HG03135 (cell line): Measurements from ENCODE around the gene PPP2R2C.

Experiments used
- ATAC-seq: cut with Tn5 transposase; IDR thresholded peaks from one replicate; pipeline ENCODE4 v1.9.1; 2021; ENCODE audit warnings: mild to moderate bottlenecking, moderate library complexity; ENCODE audit not compliant: unreplicated experiment

PPP2R2C gene

DNA sequence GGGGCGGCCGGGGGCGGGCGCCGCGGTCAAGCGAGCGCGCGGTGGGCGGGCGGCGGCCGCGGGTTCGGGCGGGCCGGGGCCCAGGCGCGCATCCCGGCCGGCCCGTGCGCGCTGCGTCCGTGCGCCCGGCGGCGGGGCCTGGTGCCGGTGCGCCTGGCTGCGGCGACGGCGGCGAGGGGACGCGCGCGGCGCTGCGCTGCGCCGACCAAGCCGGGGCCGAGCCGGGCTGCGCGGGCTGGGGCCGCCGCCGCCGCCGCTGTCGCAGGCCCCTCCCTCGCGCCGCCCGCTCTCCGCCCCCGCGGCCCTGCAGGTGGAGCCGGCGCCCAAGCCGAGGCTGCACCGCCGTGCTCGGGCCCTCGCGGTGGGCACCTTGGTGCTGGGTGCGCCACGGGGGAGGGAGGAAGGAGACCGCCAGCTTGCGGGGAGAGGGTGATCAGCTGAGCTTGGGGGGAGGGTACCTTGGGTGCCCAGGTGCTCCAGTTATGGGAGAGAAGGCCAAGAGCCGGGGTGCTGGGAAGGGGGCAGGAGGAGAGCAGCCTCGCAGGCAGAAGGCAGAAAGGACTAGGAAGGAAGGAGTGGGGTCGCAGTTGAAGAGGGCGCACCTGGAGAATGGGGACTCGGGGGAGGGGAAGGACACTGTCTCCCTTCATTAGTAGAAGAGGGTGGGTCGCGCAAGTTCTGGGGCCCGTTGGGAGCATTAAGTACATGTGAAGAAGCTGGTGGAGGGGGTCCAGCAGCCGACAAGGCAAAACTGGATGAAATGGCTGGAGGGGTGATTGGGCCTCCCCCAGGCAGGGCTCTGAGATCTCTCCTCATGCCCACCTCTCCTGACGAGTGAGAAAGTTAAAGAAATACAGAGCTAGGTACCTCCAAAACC is at the start of gene PPP2R2C:
PPP2R2C (minus strand) TSS at position 228 of the 877 bp plus-strand sequence. CDS start 385 bp downstream, outside the sequence.
- ATAC-seq = no peak

DNA sequence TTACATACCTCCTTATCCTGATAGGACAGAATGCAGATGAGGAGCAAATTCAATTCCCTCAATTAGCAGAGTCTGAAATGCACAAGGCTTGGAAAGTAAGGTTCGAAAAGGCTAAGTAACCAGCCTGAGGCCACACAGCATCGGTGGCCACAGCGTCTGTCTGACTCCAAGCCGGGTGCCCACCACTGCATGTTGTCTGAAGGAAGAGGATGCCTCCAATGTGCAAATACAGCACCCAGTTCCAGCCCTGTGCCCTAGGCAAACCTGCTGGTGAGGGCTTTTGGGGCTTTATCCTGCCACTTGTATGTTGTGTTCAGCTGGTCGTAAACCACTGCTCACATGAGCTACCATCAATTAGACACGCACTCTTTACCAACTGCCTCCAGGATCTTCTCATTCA is 48.6 kb upstream of the PPP2R2C start:
- no peak for ATAC-seq

DNA sequence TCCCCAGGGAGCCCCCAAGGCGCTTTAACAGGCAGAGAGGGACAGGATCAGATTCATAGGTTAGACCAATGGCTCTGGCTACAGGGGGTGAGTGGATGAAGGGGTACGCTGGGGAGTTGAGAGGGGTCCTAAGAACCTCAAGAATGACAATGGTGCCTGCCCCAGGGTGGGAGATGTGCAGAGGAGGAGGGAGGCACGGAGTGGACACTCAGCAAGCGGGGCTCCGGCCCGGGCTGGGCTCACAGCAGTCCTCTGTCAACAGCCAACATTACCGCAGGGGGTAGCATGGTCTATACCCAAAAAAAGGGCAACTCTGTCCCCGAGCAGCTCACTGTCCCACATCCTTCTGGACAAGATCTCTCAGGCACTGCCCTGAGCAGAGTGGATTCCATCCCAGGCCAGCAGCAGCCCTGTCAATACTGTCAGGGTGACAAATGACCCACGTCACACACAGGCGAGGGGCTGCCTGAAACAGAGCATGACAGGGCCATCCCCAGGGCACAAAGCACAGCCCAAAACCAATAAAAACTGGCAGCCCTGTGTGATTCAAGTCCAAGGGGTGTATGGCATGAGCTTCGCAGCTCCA is 47.7 kb upstream of the PPP2R2C start:
- ATAC-seq = no peak

DNA sequence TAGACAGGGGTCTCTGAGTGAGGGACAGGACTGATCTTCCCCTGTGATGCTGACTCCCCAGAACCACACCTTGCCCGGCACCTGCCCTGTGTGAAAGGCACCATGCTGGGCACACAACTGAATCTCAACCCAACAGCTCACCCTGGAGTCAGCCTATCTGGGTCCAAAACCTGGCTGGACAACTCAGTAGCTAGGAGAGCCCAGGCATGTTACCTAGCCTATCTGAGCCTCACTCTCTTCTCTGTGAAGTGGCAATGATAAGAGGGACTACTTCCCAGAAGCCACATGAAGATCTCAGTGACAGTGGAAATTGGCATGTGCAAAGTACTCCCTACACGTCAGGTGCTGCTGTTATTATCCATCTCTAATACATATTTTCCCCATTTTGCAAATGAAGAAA is 44.8 kb upstream of the PPP2R2C start:
- ATAC-seq = no peak

DNA sequence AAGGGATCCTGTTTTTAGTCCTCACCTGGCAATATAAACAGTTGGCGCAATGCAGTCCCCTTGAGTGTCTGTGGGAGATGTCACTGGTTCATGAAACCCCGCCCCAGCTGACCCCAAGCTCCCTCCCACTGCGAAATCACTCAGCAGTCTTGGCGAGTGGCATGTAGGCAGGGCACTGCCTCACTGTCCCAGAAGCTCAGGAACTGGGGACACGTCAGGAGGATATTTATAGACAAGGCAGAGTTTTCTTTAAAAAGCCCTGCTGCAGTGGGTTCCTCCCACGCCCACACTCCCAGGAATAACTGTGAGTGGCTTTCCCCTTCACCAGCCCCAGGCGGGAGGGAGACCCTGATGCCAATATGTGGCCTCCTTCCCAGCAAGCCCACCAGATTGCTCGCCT is 44.3 kb upstream of the PPP2R2C start:
- no peak for ATAC-seq

DNA sequence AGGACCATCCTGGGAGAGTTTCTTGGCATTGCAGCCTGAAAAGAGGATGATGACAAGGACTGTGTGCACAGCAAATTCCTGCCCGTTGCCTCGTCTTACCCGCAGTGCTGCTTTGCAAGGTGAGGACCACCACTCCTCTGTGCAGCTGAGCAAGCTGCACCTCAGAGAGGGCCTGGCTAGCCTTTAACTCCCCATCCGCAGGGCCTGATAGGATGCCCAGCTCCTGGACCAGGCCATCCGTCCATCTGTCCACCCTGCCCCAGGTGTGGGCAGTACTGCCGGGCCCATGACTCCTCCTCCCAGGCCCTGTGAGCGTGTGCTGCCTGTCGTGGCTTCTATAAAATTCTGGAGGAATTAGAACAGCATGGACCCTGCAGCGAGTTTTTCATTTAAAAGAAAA is 43.9 kb upstream of the PPP2R2C start:
- no peak for ATAC-seq

DNA sequence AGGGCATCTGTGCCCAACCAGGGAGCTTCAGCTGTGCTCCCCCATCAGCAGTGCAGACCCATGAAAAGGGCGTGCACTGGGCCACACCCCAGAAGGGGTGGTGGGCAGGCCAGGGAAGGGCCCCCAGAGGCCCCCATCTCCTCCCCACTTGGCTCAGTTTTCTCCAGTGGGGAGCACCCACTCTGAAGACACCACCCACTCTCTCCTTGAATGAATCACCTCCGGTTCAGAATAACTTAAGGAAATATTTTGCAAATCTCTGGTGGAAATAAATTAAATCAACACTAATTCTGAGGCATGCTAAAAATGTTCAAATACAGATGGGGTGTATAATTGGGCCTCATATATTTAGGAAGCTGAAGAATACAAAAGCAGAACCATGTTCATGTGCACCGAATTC is 41.3 kb upstream of the PPP2R2C start:
- no peak for ATAC-seq

DNA sequence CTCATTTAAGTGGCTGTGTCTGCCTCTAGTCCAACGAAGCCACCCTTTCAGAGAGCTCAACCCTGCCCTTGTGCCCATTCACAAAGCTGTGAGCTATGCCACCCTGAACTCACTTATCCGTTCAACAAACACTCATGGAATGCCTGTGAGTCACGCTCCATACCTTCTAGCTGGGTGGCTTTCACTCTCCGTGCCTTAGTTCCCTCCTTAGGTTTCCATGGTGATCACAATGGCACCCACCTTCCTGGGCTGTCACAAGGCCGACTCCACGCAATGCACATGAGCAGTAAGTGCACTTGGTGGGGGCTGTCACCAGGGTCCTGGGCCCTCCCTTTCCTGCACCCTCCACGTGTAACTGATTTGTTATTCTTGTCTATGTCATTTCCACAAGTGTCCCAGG is 37.2 kb upstream of the PPP2R2C start:
- no peak for ATAC-seq

DNA sequence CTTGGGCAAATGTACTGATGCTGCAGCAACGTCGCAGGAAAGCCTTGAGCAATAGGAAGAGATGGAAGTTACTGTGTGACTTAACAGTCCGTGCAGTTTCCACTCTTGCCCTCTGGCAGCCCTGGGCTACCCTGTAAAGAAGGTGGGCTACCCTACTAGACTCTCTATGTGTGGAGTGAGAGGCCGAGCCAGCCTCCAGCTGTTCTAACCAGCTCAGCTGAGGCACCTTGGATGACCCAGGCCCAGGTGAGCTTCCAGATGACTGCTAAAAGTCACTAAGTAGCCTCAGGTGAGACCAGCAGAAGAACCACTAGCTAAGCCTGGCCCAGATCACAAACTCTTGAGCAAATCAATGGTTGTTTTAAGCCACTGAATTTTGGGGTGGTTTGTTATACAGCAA is 34.9 kb upstream of the PPP2R2C start:
- no peak for ATAC-seq

DNA sequence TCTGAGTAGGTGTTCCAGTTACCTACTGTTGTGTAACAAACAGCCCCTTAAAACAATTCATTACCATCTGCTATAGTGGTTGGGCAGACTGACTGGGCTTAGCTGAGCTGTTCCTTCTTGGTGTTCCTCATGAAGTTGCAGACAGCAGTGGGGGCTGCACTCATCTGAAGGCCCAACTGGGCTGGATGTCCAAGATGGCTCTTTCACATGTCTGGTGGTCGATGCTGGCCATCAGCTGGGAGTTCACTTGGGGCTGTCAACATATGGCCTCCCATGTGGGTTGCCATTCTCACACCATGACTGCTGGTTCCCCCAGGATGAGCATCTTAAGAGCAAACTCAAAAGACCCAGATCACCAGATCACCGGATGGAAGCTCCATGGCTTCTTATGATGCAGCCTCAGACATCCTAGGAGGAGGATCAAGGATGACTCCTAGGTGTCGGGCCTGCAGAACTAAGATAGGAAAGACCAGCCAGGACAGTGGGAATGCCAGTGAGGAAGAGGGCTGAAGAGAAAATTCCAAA is 34.3 kb upstream of the PPP2R2C start:
- ATAC-seq = no peak

DNA sequence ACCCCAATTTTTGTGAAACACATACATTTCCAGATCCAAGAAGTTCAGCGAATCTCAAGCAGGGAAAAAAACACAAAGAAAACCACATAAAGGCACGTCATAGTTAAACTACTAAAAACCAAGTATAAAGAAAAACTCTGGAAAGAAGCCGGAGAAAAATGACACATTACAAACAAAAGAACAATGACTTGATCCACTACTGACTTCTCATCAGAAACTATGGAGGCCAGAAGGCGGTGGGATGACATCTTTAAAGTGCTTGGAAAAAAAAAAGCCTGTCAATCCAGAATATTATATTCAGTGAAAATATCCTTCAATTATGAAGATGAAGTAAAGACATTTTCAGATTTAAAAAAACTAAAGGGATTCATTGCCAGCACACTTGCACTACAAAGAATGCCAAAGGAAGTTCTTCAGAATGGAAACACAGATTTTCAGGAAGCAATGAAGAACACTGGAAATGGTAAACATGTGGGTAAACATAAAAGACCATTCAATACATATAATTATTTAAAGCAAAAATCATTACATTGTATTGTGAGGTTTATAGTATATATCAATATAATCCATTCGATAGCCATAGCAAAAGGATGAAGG is 32.6 kb upstream of the PPP2R2C start:
- ATAC-seq = no peak

DNA sequence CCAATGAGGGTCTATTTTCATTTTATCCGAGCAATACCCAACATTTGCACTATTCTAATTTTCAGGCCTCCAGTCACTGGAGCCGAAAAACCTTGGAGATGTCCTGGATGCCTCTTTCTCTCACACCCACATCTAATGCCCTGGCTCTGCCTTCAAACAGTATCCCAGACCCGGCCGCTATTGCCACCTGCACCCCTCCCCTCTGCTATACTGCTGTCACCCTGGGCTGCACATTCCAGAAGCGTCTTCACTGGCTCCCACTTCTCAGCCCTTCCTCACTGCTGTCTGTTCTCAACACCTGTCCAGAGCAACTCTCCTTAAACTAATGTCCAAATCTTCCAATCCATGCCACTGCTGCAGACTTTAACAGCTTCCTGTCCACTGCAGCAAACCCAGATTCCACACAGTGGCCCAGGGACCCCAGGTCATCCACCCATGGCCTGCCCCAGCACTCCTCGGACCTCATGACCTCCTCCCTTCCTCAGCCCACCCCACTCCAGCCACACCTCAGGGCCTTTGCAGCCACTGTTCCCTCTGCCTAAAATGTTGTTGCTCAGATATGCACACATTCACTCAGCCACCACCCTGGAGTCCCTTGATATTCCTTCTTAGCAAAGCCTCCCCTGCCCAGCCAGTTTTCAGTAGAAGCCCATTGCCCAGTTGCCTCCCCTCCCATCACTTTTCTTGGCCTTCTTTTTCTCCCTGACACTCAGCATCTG is 30.5 kb upstream of the PPP2R2C start:
- no peak for ATAC-seq

DNA sequence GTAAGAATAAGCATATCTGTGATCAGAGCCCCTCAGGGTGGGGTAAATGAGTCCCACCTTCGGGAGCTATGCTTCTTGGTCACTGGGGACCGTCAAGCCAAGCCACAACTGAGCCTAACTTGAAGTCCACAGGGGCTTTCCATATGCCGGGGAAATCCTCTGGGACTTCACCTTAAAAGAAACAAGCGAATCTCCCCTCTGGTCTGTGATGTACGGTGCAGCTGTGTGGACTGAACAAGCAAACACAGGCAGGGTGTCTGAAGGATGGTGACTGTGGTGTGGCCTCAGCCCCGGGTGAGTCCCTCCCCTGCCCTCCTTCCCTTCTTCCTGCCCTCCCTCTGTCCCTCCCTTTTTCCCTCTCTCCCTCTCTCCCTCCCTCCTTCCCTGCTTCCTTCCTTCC is 29.7 kb upstream of the PPP2R2C start:
- no peak for ATAC-seq

DNA sequence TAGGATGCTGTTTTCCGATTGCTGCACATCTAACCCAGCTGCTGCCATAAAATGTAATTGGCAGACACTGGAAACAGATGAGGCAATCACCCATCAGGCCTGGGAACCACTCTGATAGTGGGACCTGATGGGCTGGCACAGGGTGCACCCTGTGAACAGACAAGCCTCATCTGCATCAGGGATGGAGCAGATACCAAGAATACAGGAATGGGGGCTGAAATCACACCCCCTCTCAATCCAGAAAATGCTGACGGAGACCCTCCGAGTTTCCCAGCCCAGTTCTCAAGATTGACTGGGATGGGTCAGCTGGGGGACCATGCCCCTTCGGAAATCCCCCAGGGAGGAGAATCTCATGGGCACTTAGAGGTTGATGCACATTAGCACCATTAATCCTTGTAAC is 28.8 kb upstream of the PPP2R2C start:
- ATAC-seq = no peak

DNA sequence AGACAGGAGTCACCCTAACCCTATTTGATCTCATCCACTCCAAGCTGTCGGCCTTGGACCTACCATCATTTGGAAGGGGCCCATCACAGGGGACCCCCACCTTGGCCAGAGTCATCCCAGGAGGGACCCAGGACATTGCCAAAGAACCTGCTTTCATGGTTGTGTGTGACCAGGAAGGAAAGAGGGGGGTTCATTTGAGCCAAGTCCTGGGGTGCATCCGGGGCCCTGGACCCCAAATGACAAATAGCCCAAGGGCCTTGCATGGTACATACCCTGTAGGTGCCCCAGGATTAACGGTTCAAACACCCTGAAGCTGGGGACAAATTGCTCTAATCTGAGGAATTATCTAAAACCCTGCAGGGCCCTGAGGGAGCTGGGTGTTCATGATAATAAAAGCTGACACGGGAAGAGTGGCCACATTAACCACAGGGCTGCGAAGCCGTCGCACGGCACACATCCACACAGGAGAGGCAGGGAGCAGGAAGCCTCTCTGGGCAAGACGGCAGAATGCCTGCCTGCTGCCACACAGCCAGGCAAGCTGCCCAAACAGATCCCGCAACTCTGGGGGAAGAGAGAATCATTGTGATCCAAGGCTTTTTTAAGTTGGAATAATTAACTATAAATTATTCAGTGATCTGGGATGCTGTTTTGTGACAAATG is 28.2 kb upstream of the PPP2R2C start:
- no peak for ATAC-seq

DNA sequence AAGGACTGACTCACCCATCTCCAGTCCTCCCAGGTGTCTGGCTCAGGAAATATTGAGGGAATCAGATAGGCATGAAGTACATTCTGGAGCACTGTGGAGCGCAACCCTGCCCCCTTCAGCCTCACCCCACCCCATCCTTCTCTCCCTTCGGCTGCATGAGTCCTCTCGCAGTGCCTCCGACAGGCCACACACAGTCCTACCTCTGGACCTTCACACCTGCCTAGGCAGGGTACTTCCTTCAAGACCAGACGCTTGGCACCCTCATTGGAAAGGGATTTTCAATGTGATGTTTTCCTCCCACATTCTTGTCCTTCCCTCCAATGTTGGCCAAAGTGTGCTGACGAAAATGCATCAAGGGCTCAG is 26.8 kb upstream of the PPP2R2C start:
- no peak for ATAC-seq

DNA sequence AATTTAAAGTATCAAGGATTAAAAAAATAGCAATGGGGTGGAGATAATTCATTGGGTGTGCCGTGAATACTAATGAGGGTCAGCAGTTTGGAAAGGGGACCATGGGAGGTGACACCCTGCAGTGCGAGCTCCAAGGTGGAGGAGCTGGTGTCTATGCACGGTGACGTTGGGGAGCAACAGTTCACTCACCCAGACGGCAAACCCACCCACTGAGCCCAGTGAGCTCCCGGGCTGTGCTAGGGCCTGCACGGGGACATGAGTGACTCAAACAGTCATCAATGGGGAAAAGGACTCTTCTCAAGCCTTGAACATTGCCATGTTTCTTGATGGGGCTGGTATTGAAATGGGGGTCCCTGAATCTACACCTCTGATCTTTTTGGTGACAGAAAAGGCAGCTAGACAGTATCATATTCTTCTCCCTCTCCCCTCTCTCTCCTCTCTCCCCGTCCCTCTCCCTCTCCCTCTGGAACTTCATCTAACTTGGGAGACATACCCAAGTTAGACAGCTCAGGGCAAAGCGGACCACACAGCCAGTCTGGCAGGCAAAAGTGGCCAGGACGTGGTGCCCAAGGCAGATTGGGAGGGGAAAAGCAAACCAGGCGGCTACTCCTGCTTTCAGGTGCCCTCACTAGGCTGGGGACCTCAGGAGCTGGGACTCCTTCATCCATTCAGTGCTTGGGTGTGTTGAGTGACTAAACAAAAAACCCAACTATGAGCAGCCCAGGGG is 26.3 kb upstream of the PPP2R2C start:
- no peak for ATAC-seq

DNA sequence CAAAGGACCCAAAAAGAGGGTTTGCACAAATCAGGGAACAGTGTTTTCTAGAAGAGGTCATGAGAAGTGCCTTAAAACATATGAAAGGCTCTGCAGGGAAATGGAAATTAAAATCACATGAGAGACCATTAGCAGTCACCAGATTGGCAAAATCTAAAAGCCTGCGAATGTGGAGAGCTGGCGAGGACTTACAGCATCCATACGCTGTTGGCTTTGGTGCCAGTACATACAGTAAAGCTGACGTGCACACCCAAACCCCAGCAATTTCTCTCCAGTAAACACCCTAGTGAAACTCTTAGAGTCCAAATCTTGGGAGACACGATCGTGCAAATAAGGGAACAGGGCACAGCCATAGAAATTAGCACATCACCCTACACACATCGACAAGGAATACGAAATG is 25.4 kb upstream of the PPP2R2C start:
- no peak for ATAC-seq

DNA sequence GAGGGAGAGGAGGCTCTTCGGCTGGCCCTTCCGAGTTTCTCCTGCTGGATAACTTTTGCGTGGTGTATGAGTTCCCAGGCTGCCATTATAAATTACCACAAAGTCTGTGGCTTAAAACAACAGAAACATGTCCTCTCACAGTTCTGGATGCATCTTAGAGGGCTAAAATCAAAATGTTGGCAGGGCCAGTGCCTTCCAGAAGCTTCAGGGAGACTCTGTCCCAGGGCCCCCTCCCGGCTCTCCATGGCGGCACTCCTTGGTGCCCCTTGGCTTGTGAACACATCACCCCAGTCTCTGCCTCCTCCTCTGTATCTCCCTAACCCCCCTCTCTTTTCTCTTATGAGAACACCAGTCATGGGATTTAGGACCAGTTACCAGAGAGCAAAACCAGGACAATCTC is 23.3 kb upstream of the PPP2R2C start:
- no peak for ATAC-seq

DNA sequence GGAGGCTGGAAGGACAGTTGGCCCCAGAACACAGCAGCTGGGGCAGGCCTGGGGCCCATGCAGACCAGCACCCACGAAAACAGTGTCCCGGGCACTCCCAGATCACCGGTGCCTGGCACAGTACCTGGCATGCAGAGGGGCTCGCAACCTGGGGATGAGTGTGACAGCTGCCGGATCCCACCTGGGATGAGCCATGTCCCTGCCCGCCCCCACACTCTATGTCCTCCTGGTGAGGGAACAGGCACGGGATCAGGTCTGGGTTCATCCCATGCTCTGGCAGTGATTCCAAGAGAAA is 22.8 kb upstream of the PPP2R2C start:
- ATAC-seq = no peak
